Stimulated activated CD4-positive, alpha-beta T cell treated with anti-CD3 and anti-CD28 coated beads, Interleukin-1b, Interleukin-23, amount 100 ng/mL, for 4 hours (primary cell): ENCODE data around the gene EGFL8.

Source experiments
- DNase-seq, 2 donors: peaks; one replicate each; pipeline ENCODE4 v3.0.0-alpha.2; 2020; ENCODE audit warnings: low read depth in 2 of 2

The EGFL8 gene

DNA sequence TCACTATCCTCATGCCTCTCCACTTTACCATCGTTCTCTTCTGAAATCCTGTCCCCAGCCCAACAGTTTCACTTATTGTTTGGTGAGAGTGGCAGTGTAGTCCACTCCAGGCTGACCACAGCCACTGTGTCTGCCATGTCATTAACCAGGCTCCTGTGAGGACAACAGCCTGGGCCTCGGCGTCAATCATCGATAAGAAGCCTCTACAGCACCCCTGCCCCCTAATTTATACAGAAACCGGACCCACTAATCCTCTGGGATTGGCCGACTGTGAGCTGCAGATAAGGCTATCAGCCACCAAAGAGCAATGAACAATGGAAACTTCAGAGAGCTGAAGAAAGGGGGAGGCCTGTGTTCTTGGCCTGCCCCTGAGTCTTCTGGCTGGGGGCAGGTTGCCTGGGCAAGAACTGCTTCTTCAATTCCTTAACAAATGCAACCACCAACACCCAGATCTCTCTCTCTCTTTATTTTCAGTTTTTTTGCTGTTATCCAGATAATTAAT lies 3.4 kb downstream of the EGFL8 start:
- DNase-seq, result no peak

DNA sequence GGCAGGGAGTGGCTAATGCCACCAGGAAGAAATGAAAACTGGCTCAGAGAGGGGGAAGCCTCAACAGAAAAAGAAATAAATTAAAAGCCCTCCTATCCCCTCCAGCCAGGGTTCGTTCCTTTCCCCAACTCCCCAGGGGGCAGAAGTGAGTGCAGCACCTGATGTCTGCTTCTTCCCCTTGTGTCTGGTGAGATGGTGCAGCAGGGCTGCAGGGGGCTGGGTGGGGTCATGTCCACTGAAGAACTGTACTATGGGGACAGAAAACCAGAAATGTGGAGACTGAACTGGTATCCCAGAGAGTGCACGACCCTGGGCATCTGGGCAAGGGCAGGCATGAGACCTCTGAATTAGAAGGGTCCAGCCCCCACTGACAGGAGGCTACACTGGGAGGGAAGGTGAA lies 4.0 kb downstream of the EGFL8 start:
- no peak for DNase-seq

DNA sequence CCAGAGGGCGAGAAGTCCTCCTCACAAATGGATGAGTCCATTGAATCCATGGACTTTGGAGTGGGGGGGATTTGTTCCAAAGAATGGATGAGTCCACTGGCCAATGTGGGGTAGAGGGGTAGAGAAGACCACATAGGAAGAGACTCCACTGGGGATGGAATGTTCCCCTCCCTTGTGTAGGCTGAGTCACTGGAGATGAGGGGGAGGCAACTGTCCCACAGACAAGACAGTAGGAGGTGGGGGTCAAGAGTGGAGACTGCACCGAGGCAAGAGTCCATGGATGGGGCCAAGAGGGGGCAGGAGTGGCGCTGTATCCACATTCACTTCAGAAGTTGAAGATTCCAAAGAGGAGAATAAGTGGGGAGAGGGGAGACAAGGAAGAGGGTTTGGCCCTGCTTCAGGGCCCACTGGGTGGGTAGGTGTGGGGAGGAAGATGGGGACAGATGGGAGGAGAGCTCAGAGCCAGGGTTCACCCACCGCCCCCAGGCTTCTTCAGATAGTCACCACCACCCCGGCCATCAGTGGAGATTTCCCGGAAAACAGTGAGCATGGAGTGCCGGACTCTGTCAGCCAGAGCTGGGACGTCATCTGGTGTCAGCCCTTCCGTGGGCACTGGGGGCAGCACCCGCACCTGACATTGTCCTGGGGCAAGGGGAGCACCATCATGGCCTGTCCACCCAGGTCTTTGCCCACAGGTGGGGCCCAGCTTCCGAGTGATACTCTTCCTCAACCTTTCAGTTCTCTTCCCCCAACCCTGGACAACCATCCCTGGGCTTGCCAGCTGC lies 4.6 kb downstream of the EGFL8 start:
- no peak for DNase-seq

DNA sequence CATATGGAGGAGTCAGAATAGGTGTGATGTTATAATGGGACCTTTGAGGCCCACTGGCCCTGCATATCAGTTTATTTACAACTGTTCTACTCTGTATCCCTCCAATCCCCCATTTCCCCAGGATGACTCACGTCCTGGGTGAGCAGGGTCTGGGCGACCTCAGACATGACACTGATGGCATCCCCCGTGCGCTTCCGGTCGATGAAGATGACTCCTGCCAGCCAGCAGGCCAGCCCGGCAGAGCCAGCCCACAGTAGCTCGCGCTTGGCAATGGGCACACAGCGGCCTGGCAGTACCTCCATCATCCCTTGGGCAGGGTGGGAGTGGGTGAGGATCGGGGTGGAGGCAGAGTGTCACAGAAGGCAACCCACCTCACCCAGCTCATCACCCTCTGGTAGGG lies 5.9 kb downstream of the EGFL8 start:
- no peak for DNase-seq

DNA sequence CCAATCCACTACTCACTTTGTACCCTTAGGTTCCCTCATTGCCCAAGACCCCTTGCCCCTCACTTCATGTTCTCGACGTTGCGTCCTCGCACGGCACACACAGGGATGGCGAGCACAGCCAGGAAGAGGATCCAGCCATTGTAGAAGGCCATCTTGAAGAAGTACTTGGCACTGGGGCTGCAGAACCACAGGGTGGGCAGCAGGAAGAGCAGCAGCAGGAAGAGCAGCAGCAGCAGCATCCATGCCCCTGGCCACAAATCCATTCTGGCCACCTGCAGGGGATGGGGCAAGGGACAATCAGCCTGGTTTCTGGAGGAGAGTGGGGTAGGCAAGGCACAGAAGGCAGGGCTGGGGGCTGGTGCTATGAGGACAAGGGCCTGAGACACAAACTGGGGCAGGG lies 6.8 kb downstream of the EGFL8 start:
- DNase-seq, result no peak

DNA sequence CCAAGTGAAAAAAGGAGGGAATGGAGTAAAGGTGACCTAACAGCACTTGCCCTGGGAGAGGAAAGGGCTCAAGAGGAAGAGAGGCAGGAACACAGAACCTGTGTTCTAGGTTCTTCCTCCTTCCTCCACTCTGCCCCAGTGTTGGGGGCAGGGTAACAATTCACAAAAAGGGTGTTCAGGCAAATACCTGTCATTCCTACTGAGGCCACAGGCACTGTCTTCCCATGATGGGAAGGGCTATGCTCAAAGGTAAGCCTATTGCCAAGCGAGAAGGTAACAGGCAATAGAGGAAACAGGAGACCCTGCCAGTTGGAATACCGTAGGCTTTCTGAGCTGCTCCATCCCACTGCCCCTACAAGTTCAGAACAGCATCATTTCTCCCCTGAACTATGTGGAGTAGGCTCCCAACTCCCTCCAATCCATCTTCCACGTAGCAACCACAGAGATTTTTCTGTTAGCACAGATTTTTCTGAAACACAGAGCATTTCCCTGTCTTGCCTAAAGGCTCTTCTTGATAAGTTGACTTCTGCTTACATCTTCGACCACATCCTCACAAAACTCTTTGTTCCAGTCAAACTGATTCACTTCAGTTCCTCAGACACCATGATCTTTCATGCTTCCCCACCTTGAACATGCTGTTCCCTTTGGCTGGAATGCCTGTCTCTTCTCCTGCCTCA lies 8.8 kb downstream of the EGFL8 start:
- no peak for DNase-seq

DNA sequence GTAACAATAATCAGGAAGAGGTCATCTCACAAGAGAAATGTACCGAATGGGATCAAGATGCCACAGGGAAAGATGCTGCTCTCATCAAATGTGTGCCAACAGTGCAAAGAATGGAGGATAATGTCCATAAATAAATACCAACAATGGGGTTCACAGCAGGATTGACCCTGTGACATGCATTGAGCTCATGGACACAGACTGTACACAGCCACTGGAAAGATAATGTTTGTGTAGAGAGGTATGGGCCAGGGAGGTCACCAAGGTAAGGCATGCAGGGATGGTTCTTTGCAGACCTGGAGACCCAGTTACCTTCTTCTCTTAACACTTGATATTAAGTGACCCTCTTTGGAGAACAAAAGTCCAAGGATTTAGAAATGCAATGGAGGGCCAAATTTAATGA lies 10.0 kb downstream of the EGFL8 start:
- no peak for DNase-seq

DNA sequence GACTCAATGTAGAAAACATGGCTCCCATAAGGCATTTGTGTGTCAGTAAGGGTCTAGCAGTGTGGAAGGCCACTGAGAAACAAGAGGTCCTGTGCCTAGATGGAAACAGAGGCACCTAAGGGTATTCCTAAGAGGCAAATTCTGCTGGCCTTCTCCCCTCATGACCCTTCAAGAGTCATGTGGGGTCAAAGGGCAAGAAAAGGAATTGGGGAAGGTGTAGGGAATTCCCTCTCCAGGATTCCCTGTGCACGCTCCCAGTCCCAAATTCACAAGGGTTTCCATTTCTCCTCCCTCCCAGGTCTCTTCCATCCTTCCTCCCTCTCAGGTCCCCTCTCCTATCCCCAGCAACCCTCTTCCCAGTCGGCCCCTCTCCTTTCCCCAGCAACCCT lies 10.9 kb downstream of the EGFL8 start:
- no peak for DNase-seq

DNA sequence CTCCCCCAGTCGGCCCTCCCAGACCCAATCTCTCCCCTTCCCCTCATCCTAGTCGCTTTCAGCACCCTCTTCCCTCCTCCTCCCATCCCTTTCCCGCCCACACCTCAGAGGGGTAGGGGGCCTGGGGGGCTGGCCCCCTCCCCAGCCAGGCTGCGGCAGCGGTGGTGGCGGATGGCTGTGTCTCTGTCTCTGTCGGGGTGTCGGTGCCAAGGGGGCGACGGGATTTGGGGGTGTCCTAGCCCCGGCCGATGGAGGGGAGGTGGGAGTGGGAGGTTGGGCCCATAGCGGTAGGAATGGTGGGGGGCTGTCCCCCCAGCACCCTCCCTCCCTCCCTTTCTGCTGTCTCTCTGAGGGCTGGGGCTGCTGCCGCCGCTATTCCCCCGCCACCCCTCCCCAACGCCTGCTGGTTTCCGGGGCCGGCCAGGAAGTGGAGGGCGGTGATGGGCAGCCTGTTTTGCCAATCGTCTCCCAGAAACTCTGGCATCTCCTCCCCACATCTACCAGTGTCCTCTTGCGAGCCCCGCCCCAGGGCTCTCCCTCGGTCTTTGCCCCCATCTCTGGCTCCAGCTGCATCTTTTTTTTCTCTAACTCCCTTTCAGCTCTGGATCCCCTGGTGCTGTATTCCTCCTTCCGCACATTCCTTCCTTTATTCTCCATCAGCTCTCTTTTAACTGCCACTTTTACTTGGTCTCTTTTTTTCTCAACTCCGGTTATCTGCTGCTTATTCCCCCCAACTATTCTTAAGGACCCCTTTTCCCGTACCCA lies 11.5 kb downstream of the EGFL8 start, which contains the start of gene AGPAT1:
Gene AGPAT1, minus strand, starts transcription at position 374 of the 765 bp plus-strand sequence. CDS start 4,588 bp downstream, outside the sequence.
- peak; percentile 95 to 97 for DNase-seq

DNA sequence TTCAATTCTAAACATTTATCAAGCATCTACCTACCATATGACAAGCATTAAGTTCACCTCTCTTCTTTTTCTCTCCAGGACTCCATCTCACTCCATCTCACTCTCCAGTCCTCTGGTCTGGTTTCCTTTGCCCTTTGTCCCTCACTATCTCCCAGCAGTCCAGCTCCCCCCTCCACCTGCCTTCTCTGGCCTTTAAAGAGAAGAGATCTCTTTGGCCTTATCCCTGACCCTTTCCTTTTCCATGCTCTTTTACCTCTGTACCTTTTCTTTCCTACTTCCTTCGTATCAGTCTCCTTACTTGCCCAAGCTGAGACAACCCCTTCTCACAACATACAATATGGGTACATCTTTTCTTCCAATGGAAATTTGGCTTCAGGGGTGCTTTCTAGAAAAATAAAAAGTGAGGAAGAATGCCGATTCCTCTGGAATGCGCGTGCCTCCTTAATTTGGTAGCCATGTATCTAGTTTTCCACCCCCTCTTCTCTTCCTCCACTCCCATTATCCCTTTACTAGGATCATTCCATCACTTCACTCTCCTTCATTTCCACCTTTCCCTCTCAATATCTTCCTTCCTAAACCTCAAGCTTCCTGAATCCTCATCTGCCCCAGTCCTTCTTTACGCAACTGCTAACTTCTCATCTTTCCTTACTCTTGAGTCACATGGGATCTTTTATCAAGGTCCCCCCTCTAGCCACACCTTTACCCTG lies 12.2 kb downstream of the EGFL8 start:
- DNase-seq, result no peak

DNA sequence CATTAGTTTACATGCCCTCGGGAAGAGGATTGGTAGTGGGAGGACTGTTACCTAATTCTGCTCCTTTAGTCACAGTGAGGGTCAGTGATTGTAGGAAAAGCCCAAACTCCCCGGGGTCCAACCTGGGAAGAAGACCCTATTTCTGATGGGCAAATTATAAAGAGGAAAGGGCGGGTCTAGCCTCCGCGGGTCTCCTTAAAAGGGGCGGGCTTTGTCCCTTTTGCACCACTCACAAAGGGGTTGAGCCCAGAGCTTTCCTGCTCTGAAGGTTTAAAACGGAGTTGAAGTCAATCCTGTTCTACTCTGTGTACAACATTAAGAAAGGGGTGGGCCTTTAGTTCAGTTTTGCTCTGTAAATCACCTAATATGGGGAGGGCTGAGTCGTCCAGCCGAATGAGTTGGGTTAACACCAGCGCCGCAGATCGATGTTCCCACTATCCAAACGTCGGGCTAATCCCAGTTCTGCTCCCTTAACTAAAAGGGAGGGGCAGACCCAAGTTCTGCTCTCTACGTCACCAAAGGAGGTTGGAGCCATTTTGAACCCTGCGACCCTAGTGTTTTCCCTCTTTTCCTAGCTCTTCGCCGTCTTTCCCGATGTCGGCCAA lies 12.9 kb downstream of the EGFL8 start:
- no peak for DNase-seq

DNA sequence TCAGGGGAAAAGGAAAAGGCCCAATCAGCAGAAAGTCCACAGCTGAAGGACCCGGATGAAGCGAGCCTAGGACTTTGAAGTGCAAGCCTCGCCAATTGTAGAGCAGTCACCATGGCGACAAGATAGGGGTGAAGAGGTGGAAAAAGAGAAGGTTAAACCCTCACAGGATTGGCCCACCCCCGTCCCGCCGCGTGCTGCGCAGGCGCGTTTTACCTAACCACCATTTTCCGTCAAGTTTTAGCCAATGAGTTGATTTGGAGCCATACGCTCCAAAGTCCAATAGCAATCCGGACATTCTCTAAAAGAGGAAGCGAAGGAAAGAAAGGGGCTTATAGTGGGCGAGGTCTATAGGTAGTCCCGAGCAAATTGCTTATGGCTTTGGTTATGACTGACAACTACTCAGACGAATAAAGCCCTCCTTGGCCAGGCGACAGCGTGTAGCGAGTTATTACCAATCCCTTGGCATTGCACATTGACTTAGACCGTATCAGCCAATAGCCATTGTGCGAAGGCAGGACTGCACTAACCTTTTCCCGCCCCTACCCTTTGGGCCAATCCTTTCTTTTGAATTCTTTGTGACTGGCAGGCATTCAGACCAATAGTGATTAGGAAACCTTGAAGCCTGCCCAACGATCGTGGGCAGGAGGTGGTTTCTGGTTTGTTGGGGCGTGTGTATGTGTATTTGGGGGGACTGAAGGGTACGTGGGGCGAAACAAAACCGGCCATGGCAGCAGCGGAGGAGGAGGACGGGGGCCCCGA lies 13.6 kb downstream of the EGFL8 start, which contains the start of gene RNF5:
Gene RNF5, plus strand, starts transcription at position 618 of the 759 bp plus-strand sequence. Its CDS starts 107 bp downstream, at position 725.
- DNase-seq, result peak; percentile 75 to 87

DNA sequence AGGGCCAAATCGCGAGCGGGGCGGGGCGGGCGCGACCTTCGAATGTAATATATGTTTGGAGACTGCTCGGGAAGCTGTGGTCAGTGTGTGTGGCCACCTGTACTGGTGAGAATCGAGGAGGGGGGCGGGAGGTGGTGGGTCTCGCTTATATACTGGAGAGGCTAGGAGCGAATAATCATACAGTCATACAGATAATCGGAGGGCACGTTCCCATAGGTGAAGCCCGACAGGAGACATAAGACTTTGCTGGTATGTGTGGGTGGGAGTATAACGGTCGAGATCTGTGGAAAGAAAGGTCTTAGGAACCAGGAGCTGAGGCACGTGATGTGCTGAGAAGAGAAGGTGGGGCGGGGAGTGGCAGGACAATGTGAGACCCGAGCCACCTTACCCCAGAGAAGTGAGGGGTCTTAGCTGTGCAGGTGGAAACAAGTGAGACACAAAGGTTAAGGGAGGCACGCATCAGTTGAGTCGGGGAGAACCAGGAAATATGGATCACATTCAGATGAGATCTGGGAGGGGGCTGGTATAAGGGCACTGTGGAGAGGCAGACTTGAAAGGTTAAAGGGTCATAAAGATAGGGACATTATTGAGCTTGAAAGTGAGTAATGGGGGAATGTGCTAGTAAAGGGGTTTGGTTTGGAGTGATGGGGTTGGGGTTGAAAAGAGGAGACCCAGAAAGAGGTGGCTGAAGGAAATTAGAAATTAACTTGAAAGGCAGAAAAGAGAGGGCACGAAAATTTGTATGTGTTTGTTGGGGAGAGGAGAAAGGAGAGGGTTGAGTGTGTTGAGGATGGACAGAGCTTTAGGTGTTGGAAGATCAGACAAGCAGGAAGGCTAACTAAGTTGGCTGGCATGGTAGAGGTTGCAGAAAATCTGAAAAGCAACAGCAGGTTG lies 14.4 kb downstream of the EGFL8 start:
- no peak for DNase-seq

DNA sequence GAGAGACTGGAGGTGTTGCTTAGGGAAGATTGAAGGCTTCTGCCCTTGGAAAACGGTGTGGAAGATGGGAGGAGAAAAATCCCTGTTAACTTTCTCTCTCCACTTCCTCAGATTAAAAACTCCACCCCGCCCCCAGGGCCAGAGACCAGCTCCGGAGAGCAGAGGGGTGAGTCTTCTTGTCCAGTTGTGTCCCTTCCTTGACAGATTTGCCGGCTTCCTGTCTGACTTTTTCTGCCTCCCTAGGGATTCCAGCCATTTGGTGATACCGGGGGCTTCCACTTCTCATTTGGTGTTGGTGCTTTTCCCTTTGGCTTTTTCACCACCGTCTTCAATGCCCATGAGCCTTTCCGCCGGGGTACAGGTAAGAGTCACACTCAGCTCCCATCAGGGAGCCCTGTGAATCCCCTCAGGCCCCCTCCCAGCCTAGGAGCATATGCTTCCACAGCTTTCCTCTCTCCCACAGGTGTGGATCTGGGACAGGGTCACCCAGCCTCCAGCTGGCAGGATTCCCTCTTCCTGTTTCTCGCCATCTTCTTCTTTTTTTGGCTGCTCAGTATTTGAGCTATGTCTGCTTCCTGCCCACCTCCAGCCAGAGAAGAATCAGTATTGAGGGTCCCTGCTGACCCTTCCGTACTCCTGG lies 15.5 kb downstream of the EGFL8 start:
- no peak for DNase-seq

DNA sequence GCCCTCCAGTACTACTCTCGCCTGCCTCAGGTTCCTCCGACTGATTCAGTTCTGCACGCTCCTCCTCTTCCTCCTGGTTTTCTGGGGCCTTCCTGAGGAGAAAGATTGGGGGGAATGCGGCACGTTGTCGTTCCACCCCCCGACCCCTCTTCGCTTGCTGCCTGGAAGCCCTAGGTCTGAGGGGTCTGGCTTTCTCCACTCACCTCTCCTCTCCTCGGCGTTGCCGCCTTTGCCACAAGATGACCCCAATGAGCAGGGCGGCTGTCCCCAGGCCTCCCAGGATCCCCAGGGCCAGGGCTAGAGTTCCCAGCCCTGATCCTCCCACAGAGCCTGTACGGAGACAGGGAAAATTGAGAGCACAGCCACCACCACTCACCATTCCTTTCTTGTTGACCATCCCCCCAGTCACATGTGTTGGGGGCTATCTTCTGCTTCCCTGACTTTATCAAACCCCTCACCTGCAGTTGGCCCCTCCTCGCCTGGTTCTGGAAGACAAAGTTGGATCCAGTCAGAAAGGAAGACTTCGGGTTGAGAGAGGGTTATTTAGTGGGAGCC lies 16.8 kb downstream of the EGFL8 start:
- no peak for DNase-seq

DNA sequence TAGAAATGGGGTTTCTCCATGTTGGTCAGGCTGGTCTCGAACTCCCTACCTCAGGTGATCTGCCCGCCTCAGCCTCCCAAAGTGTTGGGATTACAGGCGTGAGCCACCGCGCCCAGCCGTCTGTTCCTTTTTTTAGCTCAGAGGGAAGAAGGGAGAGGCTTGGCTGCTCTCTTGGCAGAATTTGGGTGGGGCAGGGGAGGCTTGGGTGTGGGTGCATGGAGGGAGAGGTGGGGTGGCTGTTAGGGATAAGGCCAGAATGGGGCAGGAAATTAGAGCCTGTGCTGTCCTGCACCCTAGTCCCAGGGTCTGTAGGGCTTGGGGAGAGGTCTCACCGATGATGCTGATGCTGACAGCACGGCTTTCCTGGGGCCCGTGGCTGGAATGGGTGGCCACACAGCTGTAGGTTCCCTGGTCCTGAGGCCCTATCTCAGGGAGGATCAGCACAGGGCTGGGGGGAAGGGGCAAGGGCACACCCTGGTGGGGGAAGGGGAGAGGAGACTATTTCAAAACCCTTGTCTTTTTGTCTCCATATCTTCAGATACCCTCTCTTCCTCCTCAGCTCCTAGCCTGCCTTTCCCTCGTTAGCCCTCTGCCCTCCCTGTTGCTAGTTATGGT lies 17.6 kb downstream of the EGFL8 start:
- no peak for DNase-seq

DNA sequence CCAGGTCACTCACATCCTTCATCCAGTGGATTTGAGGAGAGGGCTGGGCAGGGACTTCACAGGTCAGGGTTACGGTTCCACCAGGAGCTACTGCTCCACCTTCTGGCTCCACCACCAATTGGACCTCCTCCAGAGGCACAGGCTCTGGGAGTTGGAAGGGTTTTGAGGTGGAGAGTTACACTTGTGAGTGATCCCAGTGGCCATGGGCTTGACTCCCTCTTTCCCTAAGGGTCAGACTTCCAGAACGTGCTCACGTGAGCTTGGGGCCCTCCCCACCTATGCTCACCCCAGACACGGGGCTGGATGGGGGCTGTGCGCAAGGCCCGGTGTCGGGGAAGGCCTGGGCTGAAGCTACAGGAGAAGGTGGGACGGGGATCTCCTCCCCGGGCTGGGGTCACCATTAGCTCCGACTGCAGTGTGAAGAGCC lies 18.2 kb downstream of the EGFL8 start:
- DNase-seq, result no peak

DNA sequence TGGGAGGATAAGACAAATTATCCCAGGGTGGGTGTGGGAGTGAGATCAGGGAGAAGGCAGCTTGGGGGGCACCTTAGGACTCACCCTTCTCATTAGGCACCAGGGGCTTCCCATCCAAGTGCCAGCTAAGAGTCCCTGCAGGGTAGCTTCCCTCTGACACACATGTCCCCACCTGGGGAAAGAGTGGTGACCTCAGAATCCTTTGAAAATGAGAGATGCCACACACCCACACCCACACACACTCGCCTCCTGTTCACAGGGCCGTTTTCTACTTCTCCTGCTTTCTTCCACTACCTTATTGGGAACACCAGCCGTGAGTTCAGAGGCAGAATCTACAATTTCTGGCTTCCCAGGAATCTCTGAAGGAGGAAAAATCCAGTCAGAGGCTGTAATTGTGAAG lies 18.6 kb downstream of the EGFL8 start:
- DNase-seq, result no peak
